ENCODE measurements around the gene PWWP2A. TPM values are rescaled to one million over a fixed set of nuclear protein-coding genes. Genes with fewer than 3 reads are reported as not detected.
"Not testable (repeated sequence)": the region's sequence is repeated elsewhere in the genome, so short reads cannot be mapped to it uniquely, and the experiment has no call there.

The PWWP2A gene
- polyA plus RNA-seq, 1 of the 3 experiments (the other 2 are of a cell fraction), result 5.7 TPM

GRCh38 chr5:160071516-160071915 is 47.7 kb downstream of the PWWP2A start:
- Histone ChIP-seq H2AFZ (ENCODE audit: low read depth) (no peak overlapping the region), H3K27ac (ENCODE audit: low read depth in 2 of 2, low read length in 1 of 2) (peak overlapping the region in 1 of 2 experiments; percentile 31; a peak in 1 of 4 replicates), H3F3A (replicated peaks; ENCODE audit: insufficient read depth) (peaks cover 7% of the 10 kb centered on the region), H3K36me3 (replicated peaks in 1 of 2; ENCODE audit: control insufficient read depth in 1 of 2, insufficient read depth in 2 of 2, low read length in 1 of 2) (peaks cover 4 to 21% of the 10 kb centered on the region in 2 experiments), H3K27me3 (ENCODE audit: insufficient read depth) (no peaks in the 10 kb centered on the region), H4K20me1 (ENCODE audit: insufficient read depth) (no peaks in the 10 kb centered on the region), H3K4me1 (ENCODE audit: control insufficient read depth in 1 of 2, insufficient read depth in 2 of 2, low read depth in 1 of 2, low read length in 1 of 2) (peaks cover 0 to 3% of the 10 kb centered on the region in 2 experiments; a peak in 1 of 4 replicates), H3K9me2 (no peaks in the 10 kb centered on the region), H3K9me3 (no peaks in the 10 kb centered on the region), H3K79me2 (ENCODE audit: insufficient read depth) (no peaks in the 10 kb centered on the region), H3K9ac (no peak overlapping the region), H3K4me2 (no peak overlapping the region), H3K4me3 (ENCODE audit: low read depth in 2 of 2, low read length in 1 of 2) (no peak overlapping the region)
- 93% methylated on average over 8 of the region's 8 CpGs for WGBS (ENCODE audit: low lambda C conversion rate)
- TF ChIP-seq GATA2 (CRISPR knock-in tag; IDR thresholded peaks at IDR 0.05) (no peak), RXRA (IDR thresholded peaks at IDR 0.05; ENCODE audit: borderline replicate concordance, low read depth) (no peak), RAD21 (IDR thresholded peaks at IDR 0.05; ENCODE audit: low read length) (no peak), MAX (IDR thresholded peaks at IDR 0.05; ENCODE audit: low read depth) (no peak), TAF1 (IDR thresholded peaks at IDR 0.05; ENCODE audit: borderline replicate concordance, low read depth, low read length) (no peak), EZH2phosphoT487 (IDR thresholded peaks at IDR 0.05; ENCODE audit: borderline replicate concordance, low read depth) (no peak), TEAD4 (IDR thresholded peaks at IDR 0.05; ENCODE audit: borderline replicate concordance, insufficient read depth) (no peak), REST (IDR thresholded peaks at IDR 0.05; ENCODE audit: low read depth, low read length) (no peak), ZBTB33 (IDR thresholded peaks at IDR 0.05; ENCODE audit: borderline replicate concordance, low read depth) (no peak), MEF2A (IDR thresholded peaks at IDR 0.05; ENCODE audit: borderline replicate concordance, low read depth) (no peak), SIN3A (IDR thresholded peaks at IDR 0.05; ENCODE audit: borderline replicate concordance, low read depth, low read length) (no peak), ELF1 (IDR thresholded peaks at IDR 0.05) (no peak), RCOR1 (IDR thresholded peaks at IDR 0.05; ENCODE audit: low read length) (no peak), RFX5 (IDR thresholded peaks at IDR 0.05; ENCODE audit: low read length) (no peak), FOXM1 (IDR thresholded peaks at IDR 0.05; ENCODE audit: low read depth) (no peak), FOXJ3 (CRISPR knock-in tag; IDR thresholded peaks at IDR 0.05) (no peak), GABPA (IDR thresholded peaks at IDR 0.05; ENCODE audit: low read depth) (no peak), NFIC (IDR thresholded peaks at IDR 0.05; ENCODE audit: borderline replicate concordance) (no peak), SMC3 (IDR thresholded peaks at IDR 0.05; ENCODE audit: low read depth, low read length) (no peak), CTCF (IDR thresholded peaks at IDR 0.05) (no peak)
- peak; percentile 12 for DNase-seq
- CTCF ChIA-PET, result interaction anchor here (0.6 to 2.9 kb wide), 6 partner anchors 10 to 319 kb away, joined by 3 to 9 read pairs (median 4); no protein-coding TSS in a partner anchor
- POLR2A ChIA-PET, result no interaction called here

GRCh38 chr5:160069120-160069519 is 50.1 kb downstream of the PWWP2A start:
- H4K20me1 ChIP-seq (ENCODE audit: insufficient read depth); H3K9ac ChIP-seq; H3K4me3 ChIP-seq (ENCODE audit: low read depth in 2 of 2, low read length in 1 of 2); H3K27ac ChIP-seq (ENCODE audit: low read depth in 2 of 2, low read length in 1 of 2); H3K79me2 ChIP-seq (ENCODE audit: insufficient read depth); H3K9me3 ChIP-seq; DNase-seq; H2AFZ ChIP-seq (ENCODE audit: low read depth); H3K27me3 ChIP-seq (ENCODE audit: insufficient read depth); H3K9me2 ChIP-seq; H3K4me2 ChIP-seq: not testable (repeated sequence)
- ChIA-PET POLR2A (interaction anchor here (0.6 kb wide), 1 partner anchor 40 kb away, joined by 3 read pairs; no protein-coding TSS in a partner anchor), CTCF (interaction anchor here (1.0 to 2.2 kb wide), 2 partner anchors 322 to 370 kb away, joined by 3 to 7 read pairs; no protein-coding TSS in a partner anchor)
- WGBS (ENCODE audit: low lambda C conversion rate), result 92% methylated on average over 4 of the region's 5 CpGs
- peaks cover 21 to 33% of the 10 kb centered on the region in 2 experiments for H3K36me3 ChIP-seq (replicated peaks in 1 of 2; ENCODE audit: control insufficient read depth in 1 of 2, insufficient read depth in 2 of 2, low read length in 1 of 2)
- peaks cover 0 to 16% of the 10 kb centered on the region in 2 experiments; a peak in 2 of 4 replicates for H3K4me1 ChIP-seq (ENCODE audit: control insufficient read depth in 1 of 2, insufficient read depth in 2 of 2, low read depth in 1 of 2, low read length in 1 of 2)
- H3F3A ChIP-seq (replicated peaks; ENCODE audit: insufficient read depth), result peaks cover 13% of the 10 kb centered on the region
